Endometrium (tissue), 2 donors: ENCODE results near the gene UBR4.
"Not testable (repeated sequence)": the region's sequence is repeated elsewhere in the genome, so short reads cannot be mapped to it uniquely, and the experiment has no call there.

Source experiments
- FAIRE-seq: peaks from 2 replicates; lab custom pipeline; 2012; peaks lifted over from hg19 to GRCh38; lab: Jason Lieb, UNC
- donor health status: control.
- donor health status: control.

Gene UBR4

DNA sequence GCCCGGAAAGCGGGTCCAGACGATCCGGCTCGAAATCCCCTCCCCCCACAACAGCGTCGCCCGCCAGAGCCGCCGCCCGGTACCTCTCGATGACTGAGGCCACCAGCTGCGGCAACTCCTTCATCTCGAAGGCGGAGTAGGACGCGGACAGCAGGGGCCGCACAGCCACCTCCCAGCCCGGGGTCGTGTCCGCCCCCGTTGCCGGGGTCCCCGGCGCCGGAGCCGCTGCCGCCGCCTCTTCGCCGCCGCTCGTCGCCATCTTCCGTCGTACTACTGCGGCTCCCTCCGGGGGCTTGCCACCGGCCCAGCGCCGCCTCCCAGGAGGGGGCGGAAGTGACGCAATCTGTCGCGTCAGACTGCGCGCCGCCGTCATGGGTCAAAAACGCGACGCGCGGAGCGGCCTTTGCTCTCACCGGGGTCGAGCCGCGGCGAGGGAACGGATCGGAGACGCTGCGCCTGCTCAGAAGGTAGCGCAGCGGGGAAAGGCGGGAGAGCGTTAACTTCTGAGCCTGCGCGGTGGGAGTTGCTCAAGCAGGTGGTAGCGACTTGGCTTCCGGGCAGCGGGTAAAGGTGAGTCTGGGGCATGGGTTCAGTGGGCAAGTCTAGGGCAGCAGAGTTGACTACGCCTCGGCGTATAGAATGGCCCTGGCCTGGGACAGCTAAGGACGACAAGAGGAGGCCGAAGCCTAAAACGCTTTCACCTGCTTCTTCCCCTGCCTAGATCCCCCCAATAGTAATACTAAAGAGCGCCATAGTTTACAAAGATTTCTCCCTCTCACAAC lies at the start of gene UBR4:
TSS of gene UBR4 (minus strand) at position 277 of the 782 bp plus-strand sequence. CDS start at position 259, 18 bp downstream.
- FAIRE-seq, result peak; percentile 63

DNA sequence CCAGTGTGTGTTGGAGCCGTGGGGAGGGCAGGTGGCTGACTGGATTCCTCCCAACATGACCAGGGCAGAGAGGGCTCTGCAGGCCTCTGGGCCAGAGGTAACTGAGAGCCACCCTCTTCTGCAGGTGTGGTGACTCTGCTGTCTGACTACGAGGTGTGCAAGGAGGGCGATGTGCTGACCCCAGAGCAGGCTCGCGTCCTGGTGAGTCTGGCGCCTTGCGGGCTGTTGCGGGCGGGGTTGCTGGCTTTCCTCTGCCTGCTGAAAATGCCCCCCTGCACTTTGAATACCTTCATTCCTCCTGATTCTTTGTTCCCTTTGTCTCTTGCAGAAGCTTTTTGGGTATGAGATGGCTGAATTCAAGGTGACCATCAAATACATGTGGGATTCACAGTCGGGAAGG lies 48.3 kb upstream of the UBR4 start:
- no peak for FAIRE-seq

DNA sequence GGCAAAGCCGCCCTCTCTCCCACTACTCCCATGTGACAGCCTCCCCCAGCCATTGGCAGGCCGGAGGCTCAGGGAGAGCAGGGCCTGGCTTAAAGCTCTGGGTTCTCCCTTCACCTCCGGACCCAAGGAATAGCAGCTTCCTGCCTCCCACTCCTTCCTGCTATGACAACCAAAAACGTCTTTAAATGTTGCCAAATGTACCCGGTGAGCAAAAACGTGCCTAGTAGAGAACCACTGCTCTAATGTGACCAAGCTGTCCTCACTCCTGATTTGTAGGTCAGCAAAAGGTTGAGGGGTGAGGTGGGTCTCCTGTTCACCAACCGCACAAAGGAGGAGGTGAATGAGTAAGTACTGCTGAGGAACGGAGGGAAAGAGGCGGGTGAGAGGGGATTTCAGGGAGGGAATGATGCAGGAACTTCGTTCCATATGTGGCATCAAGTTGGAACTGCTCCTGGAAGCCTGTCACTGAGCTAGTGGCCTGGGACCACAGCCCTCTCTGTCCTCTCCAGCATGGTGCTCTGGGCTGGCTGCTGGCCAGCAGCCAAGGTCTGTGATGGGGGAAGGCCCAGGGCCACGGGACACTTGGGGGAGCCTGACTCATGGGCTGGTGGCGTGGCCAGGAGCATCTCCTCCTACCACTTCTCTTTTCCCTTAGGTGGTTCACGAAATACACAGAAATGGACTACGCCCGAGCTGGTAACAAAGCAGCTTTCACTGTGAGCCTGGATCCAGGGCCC lies 47.3 kb upstream of the UBR4 start:
- no peak for FAIRE-seq

DNA sequence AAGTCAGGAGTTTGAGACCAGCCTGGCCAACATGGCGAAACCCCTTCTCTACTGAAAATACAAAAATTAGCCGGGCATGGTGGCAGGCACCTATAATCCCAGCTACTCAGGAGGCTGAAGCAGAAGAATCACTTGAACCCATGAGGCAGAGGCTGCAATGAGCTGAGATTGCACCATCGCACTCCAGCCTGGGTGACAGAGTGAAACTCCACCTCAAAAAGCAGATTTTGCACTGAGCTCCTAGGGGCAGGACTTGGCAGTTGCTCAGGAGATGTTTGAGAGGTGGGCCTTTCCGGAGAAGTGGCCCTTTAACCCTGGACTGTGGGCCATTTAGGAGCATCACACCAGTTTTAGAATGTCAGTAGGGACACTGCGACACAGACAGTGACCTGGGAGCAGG lies 46.2 kb upstream of the UBR4 start:
- FAIRE-seq, result not testable (repeated sequence)

DNA sequence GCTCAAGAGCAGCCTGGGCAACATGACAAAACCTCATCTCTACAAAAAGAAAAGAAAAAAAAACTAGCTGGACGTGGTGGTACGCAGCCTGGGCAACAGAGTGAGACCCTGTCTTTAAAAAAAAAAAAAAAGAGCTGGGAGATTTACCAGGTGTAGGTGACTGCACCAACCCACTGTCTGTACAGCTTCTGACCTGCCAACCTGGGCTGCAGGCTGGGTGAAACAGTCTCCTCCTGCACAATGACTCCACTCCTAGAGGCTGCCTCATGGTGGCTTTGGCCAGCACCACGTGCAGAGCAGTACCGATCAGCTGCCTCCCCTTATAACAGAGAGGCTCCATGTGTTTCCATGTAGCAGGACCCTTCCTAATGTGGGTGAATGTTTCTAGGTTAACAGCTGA lies 45.2 kb upstream of the UBR4 start:
- FAIRE-seq, result no peak

DNA sequence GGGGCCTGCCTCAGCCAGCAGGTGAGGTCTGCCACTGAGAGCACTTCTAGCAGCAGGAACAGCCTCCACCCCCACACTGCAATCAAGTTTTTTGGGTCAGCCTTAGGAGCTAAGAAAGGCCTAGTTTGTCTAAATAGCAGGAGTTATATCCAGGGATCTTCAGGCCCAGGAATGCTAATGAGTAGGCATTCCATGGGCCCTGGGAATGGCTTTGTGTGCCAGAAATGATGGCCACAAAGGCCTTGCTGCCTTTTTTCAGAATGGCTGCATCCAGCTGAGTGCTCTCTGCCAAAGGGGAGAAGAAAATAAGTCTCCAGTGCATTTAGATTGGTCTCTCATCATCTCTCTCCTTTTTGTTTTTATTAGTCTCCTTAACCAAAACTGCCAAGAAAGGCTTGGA lies 44.4 kb upstream of the UBR4 start:
- no peak for FAIRE-seq

DNA sequence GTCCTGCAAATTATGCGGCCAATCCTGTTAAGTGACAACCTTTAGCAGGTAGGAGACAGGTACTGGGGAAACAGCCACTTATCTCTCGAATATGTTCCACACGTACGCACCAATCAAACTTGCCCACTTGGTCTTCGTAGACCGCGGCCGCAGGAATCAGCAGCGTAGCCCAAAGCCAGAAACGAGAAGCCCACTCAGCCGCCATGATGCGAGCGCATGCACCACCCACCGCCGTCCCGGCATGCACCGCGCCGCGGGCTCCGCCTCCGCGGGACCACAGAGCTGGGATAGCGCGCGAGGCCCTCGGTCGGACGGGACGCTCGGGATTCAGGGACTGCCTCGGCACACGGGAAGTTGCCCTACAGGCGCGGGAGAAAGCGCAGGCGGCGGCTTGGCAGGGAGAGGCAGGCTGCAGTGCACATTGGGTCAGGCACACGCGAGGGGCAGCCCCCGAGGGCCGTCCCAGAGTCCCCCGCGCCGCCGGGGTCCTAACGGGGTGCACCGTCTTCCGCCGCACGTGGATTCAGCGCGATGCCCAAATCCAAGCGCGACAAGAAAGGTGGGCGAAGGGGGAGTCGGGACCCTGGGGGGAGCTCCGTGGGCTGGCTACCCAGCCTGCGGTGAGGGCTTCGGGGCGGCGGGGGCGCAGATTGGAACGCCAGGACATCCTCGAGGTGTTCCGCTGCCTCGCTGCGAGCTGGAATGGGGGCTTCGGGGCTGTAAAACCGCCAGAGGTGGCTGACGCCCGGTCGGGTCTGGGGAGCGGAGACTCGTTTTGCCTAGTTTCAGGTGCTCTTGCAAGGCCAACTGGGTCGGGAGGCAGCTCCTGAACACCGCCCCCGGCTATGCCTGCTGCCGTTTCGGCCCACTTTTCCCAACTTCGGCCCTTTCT lies 41.5 kb upstream of the UBR4 start, which contains the start of the genes EMC1 and MRTO4:
TSS of gene EMC1 (minus strand) at position 220 of the 892 bp plus-strand sequence. CDS start at position 205, 15 bp downstream.
TSS of gene MRTO4 (plus strand) at position 501 of the 892 bp plus-strand sequence. CDS start at position 532, 31 bp downstream.
- FAIRE-seq, result no peak

DNA sequence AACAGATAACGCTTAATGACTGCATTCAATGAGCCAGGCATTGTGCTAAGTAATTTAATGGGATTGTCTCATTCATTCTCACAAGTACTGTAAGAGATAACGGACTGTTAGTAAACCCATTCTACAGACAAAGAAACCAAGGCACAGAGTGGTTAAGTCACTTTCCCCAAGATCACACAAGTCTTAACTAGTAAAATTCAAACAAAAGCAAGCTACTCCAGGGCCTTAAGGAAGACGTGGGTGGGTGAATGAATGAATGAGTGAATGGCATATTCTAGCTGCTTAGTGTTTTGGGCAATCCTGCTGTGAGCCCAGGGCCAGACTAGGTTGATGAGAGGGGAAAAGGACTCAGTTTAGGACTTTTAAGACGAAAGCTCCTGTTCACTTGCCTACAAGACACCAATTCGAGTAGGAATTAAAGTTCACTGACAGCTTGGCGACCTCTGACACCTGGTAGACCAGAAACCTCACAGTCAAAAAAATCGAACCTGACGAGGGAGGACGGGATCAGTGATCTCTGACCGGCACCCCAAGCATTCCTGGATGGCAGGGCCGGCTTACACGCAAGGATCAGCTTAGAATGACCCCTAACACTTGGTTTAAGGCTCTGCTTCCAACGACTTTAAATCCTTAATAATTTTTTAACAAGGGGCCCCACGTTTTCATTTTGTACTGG lies 40.7 kb upstream of the UBR4 start:
- no peak for FAIRE-seq

DNA sequence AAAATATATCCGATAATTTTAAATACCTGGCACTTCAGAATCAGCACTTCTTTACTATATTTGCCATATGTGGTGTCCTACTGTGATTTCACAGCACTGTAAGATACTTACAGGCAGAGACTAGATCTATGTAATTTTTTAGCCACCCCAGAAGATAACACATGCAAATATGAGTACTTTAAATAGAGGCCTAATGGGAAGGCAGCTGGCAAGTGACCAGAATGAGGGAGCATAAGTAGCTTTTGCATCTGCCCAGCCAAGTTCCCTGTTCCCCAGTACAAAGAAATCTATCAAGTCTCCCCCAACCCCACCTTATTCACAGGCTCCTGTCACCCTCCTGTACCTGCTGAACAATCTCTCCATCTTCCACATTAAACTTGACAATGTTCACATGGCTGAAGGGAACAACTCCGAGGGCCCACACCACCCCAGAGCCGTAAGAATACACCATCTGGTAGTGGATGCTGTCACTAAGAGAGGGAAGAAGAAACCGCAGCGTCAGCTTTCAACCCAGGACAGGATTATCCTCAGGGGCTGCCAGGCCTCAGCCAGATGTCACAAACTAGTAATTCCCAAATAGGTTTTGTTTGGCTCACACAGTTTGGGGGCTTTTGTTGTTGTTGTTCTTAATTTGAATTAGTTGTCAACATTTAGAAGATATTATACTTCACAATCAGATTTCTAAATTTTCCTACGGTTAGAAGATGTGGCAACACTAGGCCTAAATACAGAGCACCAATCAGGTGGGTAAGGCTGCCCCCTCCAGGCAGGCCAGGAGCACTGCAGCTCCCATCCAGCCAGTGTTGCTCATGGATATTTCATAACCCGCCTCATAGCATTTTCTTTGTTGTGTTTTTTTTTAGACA lies 30.8 kb upstream of the UBR4 start:
- peak; percentile 15 for FAIRE-seq

DNA sequence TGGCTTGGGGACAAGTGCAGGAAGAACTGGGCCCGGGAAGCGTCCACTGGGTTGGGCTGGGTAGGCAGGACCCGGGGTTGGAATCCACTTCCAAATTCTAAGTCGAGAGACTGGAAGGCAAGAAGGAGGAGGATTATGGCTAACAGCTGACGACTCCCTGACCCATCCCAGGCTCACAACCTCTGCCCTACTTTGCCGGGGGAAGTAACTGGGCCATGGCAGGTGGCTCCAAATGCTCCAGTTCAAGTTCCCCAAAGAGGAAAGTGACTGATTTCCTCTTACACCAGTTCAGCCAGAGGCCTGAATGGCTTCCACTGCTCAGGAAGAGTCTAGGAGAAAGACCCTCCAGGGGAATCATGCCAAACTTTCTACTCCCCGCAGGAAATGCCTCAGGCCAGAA lies 29.8 kb upstream of the UBR4 start:
- FAIRE-seq, result no peak

DNA sequence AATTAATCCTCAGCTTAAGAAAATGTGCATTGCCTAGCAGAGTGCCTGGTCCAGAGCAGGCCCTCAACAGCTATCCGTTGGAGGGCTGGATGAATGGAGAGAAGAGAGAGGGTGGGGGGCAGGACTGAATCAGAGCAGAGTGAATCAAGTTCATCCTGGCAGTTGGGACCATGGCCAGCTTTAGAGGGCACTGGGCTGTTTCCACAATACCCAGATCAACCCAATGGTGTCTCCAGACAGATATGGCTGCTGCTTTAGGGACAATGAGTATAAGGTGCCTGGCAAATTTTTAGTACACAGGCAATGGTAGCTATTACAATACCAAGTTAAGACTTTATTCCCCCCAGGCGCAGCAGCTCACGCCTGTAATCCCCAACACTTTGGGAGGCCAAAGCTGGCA lies 24.2 kb upstream of the UBR4 start:
- FAIRE-seq, result no peak

DNA sequence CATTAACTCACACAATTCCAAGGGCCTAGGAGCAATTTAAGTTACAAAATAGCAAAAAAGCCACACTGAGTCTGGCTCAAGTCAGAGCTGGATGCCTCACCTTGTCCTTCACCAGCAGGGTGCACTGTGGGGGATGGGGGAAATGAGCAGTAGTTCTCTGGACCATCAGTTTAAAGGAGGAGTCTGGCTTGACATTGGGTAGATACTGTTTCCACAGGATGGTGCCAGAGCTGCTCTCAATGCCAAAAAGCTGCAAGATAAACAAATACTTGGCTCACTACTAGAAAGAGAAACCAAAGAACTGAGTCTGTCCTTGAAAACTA lies 22.4 kb upstream of the UBR4 start:
- FAIRE-seq, result no peak

DNA sequence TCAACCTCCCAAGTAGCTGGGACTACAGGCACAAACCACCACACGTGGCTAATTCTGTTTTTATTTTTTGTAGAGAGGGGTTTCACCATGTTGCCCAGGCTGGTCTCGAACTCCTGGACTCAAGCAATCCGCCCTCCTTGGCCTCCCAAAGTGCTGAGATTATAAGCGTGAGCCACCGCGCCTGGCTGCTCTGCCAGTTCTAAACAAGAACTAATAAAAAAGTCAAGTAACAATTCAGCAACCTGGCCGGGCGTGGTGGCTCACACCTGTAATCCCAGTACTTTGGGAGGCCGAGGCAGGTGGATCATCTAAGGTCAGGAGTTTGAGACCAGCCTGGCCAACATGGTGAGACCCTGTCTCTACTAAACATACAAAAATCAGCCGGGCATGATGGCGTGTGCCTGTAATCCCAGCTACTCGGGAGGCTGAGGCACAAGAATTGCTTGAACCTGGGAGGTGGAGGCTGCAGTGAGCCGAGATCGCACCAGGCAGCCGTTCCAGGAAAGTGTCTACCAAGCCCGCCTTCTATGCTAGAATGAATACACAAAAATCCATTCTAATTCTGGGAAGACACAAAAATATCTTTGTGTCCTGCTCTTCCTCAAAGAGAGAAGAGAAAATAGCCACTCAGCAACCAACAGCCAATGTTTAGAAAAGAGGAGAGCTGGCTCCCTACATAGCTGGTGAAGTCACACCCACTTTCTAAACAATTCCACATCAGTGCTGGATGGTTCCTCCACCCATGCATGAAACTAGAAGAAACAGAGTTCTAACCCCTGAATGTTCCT lies 21.9 kb upstream of the UBR4 start:
- not testable (repeated sequence) for FAIRE-seq

DNA sequence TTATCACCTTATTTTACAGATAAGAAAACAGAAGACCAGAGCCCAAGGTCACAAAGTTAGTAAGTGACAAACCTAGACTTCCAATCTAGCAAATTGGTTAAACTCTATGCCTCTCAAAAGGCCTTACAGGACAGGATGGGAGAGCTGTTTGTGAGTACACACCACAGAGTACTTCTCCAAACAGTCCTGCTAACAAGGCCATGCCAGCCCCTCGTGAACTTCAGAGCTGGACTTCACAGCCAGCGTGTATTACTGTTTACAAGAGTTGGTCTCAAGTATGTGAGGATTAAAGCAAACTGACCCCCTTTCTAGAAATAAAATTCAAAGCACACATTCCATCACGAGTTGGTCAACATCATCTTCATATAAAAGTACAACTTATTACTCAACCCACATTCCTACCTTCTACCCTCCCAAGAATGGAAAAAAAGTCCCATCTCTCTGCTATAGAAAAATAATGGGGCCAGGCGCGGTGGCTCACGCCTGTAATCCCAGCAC lies 19.8 kb upstream of the UBR4 start:
- FAIRE-seq, result no peak

DNA sequence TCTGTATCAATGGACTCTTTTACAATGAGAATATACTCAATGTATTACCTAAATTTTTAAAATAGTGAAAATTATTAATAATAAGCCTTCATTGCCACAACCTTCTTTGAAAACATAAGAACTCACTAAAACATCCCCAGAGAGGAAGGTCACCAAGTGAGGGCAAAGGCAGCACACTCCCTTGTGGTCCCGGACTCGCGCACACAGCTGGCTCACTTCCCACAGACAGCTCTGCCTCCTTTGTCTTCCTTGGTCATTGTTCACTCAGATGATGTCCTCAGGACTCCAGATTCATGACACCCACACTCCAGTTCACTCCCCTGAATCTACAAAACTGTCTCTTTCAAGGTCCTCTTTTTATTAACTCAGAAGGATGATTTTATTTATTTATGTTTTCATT lies 19.2 kb upstream of the UBR4 start:
- no peak for FAIRE-seq

DNA sequence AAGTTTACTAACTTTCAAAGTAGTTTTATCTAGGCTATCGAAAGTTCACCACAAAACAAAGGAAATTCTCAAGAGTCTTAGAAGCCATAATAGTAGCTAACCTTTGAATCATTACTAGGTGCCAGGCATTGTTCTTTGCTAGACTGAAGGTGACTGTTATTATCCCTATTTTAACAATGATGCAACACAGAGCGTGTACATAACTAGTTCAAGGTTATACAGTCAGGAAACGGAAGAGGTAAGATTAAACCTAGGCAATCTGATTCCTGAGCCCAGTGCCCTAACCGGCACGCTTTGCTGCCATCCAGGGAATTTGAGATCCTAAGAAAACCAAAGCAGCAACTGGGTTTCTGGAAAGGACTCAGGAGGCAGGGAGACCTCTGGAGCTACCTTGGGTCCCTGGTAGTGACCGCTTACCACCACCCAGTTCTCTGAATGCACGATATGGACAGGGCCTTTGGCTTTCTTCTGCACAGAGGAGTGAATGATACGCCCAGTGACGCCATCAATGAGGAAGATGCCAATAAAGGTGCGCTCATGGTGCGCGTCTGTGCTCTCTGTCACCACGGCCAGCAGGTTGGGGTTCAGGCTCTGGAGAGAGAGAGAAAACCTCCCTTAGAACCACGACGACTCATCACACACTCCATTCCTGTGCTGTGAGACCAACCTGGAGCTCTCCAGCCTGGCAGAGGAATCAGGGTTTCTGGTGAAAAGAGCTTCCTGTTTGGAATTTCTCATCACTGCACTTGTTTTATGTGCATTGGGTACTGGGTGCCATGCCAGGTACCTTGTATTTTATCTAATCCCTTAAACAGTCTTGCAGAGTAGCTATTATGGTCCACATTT lies 13.1 kb upstream of the UBR4 start:
- no peak for FAIRE-seq

DNA sequence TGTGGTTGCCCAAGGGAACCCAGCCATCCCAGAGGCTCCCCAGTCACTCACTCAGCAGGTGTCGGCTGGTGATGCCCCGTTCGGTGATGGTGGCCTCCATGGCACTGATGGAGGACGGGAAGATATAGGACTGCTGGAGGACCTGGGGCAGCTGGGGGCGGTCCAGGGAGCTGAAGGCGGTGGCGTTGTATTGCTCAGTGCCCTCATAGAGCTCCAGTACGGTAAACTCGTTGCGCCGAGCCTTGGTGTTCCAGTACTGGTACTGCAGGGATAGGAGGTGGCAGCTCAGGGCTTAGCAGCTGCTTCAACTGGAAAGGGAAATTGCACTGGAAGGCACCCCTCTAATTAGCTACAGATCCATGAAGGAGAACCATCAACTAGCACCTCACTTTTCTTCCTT lies 12.5 kb upstream of the UBR4 start:
- no peak for FAIRE-seq

DNA sequence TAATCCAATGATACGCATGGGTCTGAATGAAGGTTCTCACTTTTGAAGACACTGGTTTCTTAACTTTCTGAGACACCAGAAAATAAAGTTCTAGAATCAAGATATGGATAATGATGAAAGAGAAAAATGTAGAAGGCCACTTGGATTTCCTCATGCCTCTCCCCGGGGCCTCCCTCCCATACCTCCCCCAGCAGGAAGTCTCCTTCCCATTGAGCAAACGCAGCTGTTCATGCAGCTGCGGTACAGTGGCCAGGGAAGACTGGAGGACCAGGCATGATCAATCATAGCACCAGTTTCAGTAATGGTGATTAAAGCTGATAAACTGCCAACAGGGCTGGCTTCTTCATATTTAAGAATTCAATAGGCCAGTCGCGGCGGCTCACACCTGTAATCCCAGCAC lies 10.9 kb upstream of the UBR4 start:
- FAIRE-seq, result no peak
